ENCODE results near the gene TEX19.
A peak's percentile ranks its signal among the peaks of the same experiment; 100 is the strongest.

The TEX19 gene

GRCh38 chr17:82322526-82323453 lies 36.3 kb upstream of the TEX19 start:
- DNase-seq: no peak

- no peak for DNase-seq
These were observed 35.4 kb upstream of the TEX19 start for GRCh38 chr17:82323514-82324234.

- no peak for DNase-seq
These were observed 34.3 kb upstream of the TEX19 start for GRCh38 chr17:82324566-82325285.

GRCh38 chr17:82325286-82326180 lies 33.5 kb upstream of the TEX19 start:
- no peak for DNase-seq

GRCh38 chr17:82327289-82327688 lies 31.8 kb upstream of the TEX19 start:
- no peak for DNase-seq

- DNase-seq: no peak
These were observed 31.3 kb upstream of the TEX19 start for GRCh38 chr17:82327757-82328140.

GRCh38 chr17:82328141-82328993 lies 30.7 kb upstream of the TEX19 start:
- DNase-seq: no peak

- no peak for DNase-seq
These were observed 30.0 kb upstream of the TEX19 start for GRCh38 chr17:82328994-82329507.

- no peak for DNase-seq
These were observed 29.2 kb upstream of the TEX19 start for GRCh38 chr17:82329683-82330321.

- no peak for DNase-seq
These were observed 28.5 kb upstream of the TEX19 start for GRCh38 chr17:82330322-82331239.

- no peak for DNase-seq
These were observed 27.6 kb upstream of the TEX19 start for GRCh38 chr17:82331345-82331939.

GRCh38 chr17:82332669-82333278 lies 26.3 kb upstream of the TEX19 start:
- DNase-seq: no peak

GRCh38 chr17:82333279-82334171 lies 25.5 kb upstream of the TEX19 start, which contains the start of gene SECTM1:
Gene SECTM1 (minus strand): TSS chr17:82333766. CDS start chr17:82327240, 6,526 bp downstream.
- DNase-seq: no peak

GRCh38 chr17:82334204-82334621 lies 24.8 kb upstream of the TEX19 start:
- DNase-seq: no peak

- no peak for DNase-seq
These were observed 24.2 kb upstream of the TEX19 start for GRCh38 chr17:82334622-82335394.

GRCh38 chr17:82338858-82339633 lies 20.0 kb upstream of the TEX19 start:
- DNase-seq: peak; percentile 26 to 78
